HUES6 (cell line): ENCODE results near the gene ADARB2.
"Not testable (repeated sequence)": the region's sequence is repeated elsewhere in the genome, so short reads cannot be mapped to it uniquely, and the experiment has no call there.

Experiments
- H3K27ac ChIP-seq: 2 replicates; pipeline ENCODE4 v1.7.0; 2013; ENCODE audit warnings: low read depth, mild to moderate bottlenecking, low read length, inconsistent platforms
- H3K27me3 ChIP-seq: 2 replicates; pipeline ENCODE4 v1.6.1; 2013; ENCODE audit warnings: low read length; ENCODE audit not compliant: control insufficient read depth, insufficient read depth
- H3K36me3 ChIP-seq: 2 replicates; pipeline ENCODE4 v1.6.1; 2013; ENCODE audit warnings: low read length; ENCODE audit not compliant: control insufficient read depth, insufficient read depth
- H3K4me1 ChIP-seq: 2 replicates; pipeline ENCODE4 v1.6.1; 2013; ENCODE audit warnings: low read length; ENCODE audit not compliant: control insufficient read depth, insufficient read depth
- H3K4me3 ChIP-seq: 2 replicates; pipeline ENCODE4 v1.5.1; 2013; ENCODE audit warnings: low read depth, low read length
- H3K9ac ChIP-seq: one replicate; pipeline ENCODE4 v1.6.1; 2013; ENCODE audit warnings: mild to moderate bottlenecking, low read length
- H3K9me3 ChIP-seq: 2 replicates; pipeline ENCODE4 v1.6.1; 2013; ENCODE audit warnings: low read depth, low read length; ENCODE audit not compliant: control insufficient read depth, insufficient read depth

Gene ADARB2

GRCh38 chr10:1462032-1462431 is 275.3 kb downstream of the ADARB2 start:
- Histone ChIP-seq H3K9me3 (no peaks in the 10 kb centered on the region), H3K27ac (no peak overlapping the region), H3K4me3 (no peak overlapping the region)

GRCh38 chr10:1461016-1461415 is 276.3 kb downstream of the ADARB2 start:
- Histone ChIP-seq H3K27me3 (0 out of 2 replicates have a peak, but pooled peaks cover 4% of the 10 kb centered on the region), H3K4me1 (peaks cover 12% of the 10 kb centered on the region; the same call in 1 of the 2 replicates), H3K9ac (no peak overlapping the region), H3K4me3 (no peak overlapping the region), H3K9me3 (no peaks in the 10 kb centered on the region), H3K27ac (no peak overlapping the region), H3K36me3 (no peaks in the 10 kb centered on the region)

More at GRCh38 chr10:1462032-1462431, 275.3 kb downstream of the ADARB2 start:
- H3K36me3 ChIP-seq, result no peaks in the 10 kb centered on the region
- H3K4me1 ChIP-seq, result peaks cover 13% of the 10 kb centered on the region; the same call in 1 of the 2 replicates
- no peak overlapping the region for H3K9ac ChIP-seq
- H3K27me3 ChIP-seq, result 0 out of 2 replicates have a peak, but pooled peaks cover 4% of the 10 kb centered on the region

- not testable (repeated sequence) for H3K4me1 ChIP-seq, H3K9me3 ChIP-seq, H3K36me3 ChIP-seq, H3K27ac ChIP-seq, H3K9ac ChIP-seq, H3K4me3 ChIP-seq, H3K27me3 ChIP-seq
Measured at GRCh38 chr10:1459664-1460063, 277.7 kb downstream of the ADARB2 start.

- Histone ChIP-seq H3K4me3 (no peak overlapping the region), H3K4me1 (no peaks in the 10 kb centered on the region), H3K9ac (no peak overlapping the region), H3K27ac (no peak overlapping the region), H3K9me3 (no peaks in the 10 kb centered on the region), H3K27me3 (no peaks in the 10 kb centered on the region), H3K36me3 (no peaks in the 10 kb centered on the region)
Measured at GRCh38 chr10:1454951-1455350, 282.4 kb downstream of the ADARB2 start.

- H3K36me3 ChIP-seq, result no peaks in the 10 kb centered on the region
- H3K4me3 ChIP-seq, result no peak overlapping the region
- no peaks in the 10 kb centered on the region for H3K9me3 ChIP-seq
- no peaks in the 10 kb centered on the region for H3K4me1 ChIP-seq
- H3K9ac ChIP-seq, result no peak overlapping the region
- no peaks in the 10 kb centered on the region for H3K27me3 ChIP-seq
- H3K27ac ChIP-seq, result no peak overlapping the region
Measured at GRCh38 chr10:1454428-1454827, 282.9 kb downstream of the ADARB2 start.

GRCh38 chr10:1452777-1453176 is 284.5 kb downstream of the ADARB2 start:
- H3K4me1 ChIP-seq, result peaks cover 7% of the 10 kb centered on the region; the same call in 1 of the 2 replicates
- no peaks in the 10 kb centered on the region for H3K27me3 ChIP-seq
- no peak overlapping the region for H3K9ac ChIP-seq
- no peaks in the 10 kb centered on the region for H3K36me3 ChIP-seq
- H3K27ac ChIP-seq, result no peak overlapping the region
- H3K9me3 ChIP-seq, result no peaks in the 10 kb centered on the region
- H3K4me3 ChIP-seq, result no peak overlapping the region

- Histone ChIP-seq H3K27me3 (no peaks in the 10 kb centered on the region), H3K36me3 (no peaks in the 10 kb centered on the region), H3K9me3 (no peaks in the 10 kb centered on the region), H3K4me3 (no peak overlapping the region), H3K27ac (no peak overlapping the region), H3K4me1 (peaks cover 7% of the 10 kb centered on the region; the same call in 1 of the 2 replicates), H3K9ac (no peak overlapping the region)
Measured at GRCh38 chr10:1451941-1452340, 285.4 kb downstream of the ADARB2 start.

- no peak overlapping the region for H3K27ac ChIP-seq
- H3K9ac ChIP-seq, result no peak overlapping the region
- no peaks in the 10 kb centered on the region for H3K36me3 ChIP-seq
- no peaks in the 10 kb centered on the region for H3K9me3 ChIP-seq
- no peaks in the 10 kb centered on the region for H3K27me3 ChIP-seq
- H3K4me1 ChIP-seq, result peaks cover 7% of the 10 kb centered on the region; the same call in 1 of the 2 replicates
- H3K4me3 ChIP-seq, result no peak overlapping the region
Measured at GRCh38 chr10:1451362-1451888, 285.9 kb downstream of the ADARB2 start.

- Histone ChIP-seq H3K4me3 (no peak overlapping the region), H3K9me3 (no peaks in the 10 kb centered on the region), H3K36me3 (no peaks in the 10 kb centered on the region), H3K4me1 (peaks cover 7% of the 10 kb centered on the region; the same call in 1 of the 2 replicates), H3K27ac (no peak overlapping the region), H3K9ac (no peak overlapping the region), H3K27me3 (no peaks in the 10 kb centered on the region)
Measured at GRCh38 chr10:1449572-1450205, 287.6 kb downstream of the ADARB2 start.

GRCh38 chr10:1449021-1449420 is 288.3 kb downstream of the ADARB2 start:
- Histone ChIP-seq H3K27ac (no peak overlapping the region), H3K4me1 (peaks cover 7% of the 10 kb centered on the region; the same call in 1 of the 2 replicates), H3K9me3 (no peaks in the 10 kb centered on the region), H3K27me3 (no peaks in the 10 kb centered on the region), H3K4me3 (no peak overlapping the region), H3K36me3 (no peaks in the 10 kb centered on the region), H3K9ac (no peak overlapping the region)

- H3K9ac ChIP-seq, result no peak overlapping the region
- H3K36me3 ChIP-seq, result no peaks in the 10 kb centered on the region
- H3K4me3 ChIP-seq, result no peak overlapping the region
- H3K9me3 ChIP-seq, result no peaks in the 10 kb centered on the region
- peaks cover 7% of the 10 kb centered on the region; the same call in 1 of the 2 replicates for H3K4me1 ChIP-seq
- H3K27ac ChIP-seq, result no peak overlapping the region
- H3K27me3 ChIP-seq, result no peaks in the 10 kb centered on the region
Measured at GRCh38 chr10:1448252-1448930, 288.9 kb downstream of the ADARB2 start.
